Measurements from ENCODE around the gene DEF6.

The DEF6 gene

DNA sequence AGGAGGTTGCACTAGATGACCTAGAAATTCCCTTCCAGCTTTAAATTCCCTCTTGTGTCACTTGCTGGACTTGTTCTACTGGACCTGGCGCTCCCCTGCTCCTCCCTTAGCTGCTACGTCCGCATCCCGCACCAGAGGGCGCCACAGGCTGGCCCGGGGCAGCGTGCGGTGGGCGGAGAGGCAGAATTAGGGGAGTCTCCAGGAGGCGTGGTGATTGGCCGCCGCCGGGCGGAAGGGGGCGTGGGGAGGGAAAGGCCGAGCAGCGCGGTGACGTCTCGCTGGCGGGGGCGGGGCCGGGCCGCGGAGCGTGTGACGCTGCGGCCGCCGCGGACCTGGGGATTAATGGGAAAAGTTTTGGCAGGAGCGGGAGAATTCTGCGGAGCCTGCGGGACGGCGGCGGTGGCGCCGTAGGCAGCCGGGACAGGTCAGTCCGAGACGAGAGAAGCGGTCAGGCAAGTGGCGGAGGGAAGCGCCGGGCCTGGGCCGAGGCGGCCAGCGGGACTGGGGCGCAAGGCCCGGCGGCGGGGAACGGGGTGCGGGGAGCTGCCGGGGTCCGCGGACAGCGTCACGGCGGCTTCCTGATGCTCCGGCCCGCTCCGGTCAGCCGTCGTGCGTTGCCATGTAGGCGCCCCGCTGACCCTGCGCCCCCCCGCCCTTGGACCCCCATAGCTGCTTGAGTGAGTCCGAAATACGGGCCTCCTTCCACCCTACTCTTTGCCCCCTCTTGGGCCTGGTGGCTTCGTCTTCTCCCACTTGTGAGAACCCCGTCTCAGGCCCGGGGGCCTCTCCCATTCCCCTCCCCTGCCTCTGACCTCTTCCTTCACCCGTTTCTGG is 44.9 kb downstream of the DEF6 start, which contains the start of gene PPARD:
PPARD (plus strand) TSS at position 301 of the 834 bp plus-strand sequence. CDS start 68,530 bp downstream, outside the sequence.
- DNase-seq (ENCODE audit: low read depth in 4 of 4, low spot score in 1 of 4) = peak; percentile 96 to 98 (median 96)

DNA sequence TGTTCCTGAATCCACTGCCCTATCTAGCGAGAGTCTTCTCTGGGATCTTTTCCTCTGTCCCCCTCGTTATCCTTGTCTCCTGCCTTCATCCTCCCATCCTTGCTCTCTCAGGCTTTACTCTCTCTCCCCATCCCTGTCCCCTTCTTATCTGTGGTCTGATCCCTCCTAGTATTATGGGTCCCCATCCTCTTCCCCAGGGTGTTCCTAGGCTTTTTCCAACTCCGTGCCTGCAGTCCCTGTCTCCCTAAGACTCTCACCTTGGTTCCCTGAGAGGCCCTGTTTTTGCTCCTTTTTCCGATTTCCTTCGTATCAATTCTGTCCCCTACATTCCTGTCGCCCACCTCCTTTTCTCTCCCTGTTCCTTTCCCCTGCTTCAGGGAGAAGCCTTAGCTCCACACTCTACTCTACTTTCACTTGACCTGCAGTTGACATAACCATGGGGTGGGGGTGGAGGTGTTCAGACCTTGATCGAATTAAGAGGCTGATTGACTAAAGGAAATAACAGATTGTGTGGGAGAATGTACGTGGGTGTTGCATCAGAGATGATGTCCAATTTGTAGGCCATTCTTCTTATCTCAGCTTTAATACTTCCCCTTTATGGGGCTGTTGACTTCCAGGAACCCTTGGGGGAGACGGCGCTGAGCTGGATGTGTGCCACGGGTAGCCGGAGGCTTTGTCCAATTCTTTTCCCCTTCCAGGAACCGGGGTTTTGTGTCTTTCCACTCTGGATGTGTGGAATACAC is 45.6 kb downstream of the DEF6 start:
- no peak for DNase-seq (ENCODE audit: low read depth in 4 of 4, low spot score in 1 of 4)

DNA sequence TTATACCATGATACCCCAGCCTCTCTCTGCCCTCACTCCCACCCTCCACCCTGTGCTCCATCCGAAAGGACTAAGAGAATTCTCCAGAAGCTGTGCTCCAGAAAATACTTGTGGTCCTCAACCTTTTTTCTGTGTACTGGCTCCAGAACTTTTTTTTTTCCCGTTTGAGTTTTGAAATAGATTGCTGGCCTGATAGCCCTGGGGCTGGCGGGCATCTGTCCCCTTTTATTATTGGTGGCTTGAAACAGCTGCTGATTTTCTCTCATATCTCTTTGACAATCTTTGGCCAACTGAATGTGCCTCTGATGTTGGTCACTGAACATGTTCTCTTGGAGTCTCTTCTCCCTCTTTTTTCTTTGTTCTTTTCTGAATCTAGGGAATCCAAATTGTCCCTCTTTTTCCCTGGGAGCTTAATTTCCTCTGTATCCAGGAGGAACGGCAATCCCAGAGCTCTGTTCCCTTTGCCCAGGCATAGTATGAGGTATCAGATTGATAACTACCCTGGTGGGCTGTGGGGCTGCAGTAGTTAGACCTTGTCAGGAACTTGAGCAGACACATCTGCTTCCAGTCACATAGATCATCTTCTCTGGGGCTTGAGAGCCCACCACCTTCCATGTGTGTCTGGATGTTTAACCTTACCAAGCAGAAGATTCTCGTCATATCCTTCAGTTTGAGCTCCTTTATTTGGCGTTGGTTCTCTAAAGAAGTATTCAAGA is 46.4 kb downstream of the DEF6 start:
- DNase-seq (ENCODE audit: low read depth in 4 of 4, low spot score in 1 of 4) = no peak

DNA sequence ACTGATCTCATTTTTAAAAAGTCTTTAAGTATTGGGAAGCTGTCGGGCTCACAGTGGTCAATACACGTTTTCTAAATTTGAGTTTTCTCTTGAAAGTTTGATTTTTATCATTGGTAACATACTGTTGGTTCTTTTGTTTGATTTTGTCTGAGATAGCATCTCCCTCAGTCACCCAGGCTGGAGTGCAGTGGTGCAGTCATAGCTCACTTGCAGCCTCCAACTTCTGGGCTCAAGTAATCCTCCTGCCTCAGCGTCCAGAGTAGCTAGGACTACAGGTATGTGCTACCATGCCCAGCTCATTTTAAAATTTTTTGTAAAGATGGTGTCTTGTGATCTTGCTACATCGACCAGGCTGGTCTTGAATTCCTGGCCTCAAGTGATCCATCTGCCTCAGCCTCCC is 53.8 kb downstream of the DEF6 start:
- no peak for DNase-seq (ENCODE audit: low read depth in 4 of 4, low spot score in 1 of 4)

DNA sequence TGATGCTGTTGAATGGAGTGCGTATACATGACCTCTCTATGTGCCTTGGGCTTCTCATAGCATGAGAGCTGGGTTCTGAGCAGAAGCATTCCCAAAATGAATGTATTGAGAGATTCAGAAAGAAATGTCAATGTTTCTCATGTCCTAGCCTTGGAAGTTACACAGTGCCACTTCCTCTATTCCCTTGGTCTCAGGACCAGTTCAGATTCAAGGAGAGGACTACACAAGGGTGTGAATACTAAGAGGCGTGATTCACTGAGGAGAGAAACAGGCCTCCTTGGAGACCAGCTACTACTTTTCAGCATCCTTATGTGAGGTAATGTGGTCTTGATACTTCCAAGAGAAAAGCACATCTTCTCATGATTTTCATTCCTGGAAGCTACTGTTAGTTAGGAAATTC is 55.1 kb downstream of the DEF6 start:
- DNase-seq (ENCODE audit: low read depth in 4 of 4, low spot score in 1 of 4) = no peak

DNA sequence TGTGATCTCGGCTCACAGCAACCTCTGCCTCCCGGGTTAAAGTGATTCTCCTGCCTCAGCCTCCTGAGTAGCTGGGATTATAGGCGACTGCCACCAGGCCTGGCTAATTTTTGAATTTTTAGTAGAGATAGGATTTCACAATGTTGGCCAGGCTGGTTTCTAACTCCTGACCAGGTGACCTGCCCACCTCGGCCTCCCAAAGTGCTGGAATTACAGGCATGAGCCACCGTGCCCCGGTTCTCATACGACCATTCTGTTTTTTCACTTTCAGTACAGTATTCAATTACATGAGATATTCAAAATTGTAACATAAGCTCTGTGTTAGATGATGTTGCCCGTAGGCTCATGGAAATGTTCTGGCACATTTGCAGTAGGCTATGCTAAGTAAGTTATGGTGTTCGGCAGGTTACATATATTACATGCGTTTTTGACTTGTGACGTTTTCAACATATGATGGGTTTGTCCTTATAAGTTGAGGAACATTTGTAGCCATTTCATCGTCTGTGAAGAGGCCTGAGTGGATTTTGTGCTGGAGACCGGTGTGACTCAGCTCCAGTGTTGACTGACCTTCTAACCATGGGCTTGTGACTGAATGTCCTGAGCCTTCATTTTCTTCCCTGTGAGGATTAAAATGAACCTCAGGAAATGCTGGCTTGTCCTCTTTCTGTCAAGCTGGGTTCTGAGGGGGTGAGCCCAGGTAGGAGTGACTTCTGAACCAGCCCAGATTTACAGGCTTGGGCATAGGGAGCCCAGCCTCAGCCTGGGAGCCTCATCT is 56.9 kb downstream of the DEF6 start:
- DNase-seq (ENCODE audit: low read depth in 4 of 4, low spot score in 1 of 4) = no peak

DNA sequence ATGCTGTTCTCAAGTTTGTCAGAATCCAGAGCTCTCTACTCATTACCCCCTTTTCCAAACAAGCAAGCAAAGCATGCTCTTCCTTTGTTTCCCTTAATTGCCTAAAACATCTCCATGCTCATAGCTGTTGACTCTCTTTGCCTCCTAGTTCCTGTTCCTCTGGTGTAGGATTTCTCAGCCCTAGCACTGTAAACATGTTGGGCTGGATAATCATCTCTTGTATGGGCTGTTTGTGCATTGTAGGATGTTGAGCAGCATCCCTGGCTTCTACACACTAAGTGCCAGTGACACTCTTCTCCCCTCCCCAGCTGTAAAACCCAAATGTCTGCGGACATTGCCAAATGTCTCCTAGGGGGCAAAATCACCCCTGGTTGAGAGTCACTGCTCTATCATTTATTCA is 58.8 kb downstream of the DEF6 start:
- DNase-seq (ENCODE audit: low read depth in 4 of 4, low spot score in 1 of 4) = no peak

DNA sequence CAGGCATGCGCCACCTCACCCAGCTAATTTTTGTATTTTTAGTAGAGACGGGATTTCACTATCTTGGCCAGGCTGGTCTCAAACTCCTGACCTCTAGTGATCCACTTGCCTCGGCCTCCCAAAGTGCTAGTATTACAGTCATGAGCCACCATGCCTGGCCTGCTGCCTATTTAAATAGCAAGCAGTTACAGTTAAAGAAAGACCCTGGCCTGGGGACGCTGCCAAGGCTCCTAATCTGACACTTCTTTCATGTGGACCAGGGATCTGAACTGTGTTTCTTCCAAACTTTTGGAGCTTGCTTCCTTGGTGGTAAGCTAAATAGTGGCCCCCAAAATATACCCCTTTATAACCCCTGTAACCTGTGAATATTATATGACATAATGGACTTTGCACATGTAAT is 60.1 kb downstream of the DEF6 start:
- no peak for DNase-seq (ENCODE audit: low read depth in 4 of 4, low spot score in 1 of 4)

DNA sequence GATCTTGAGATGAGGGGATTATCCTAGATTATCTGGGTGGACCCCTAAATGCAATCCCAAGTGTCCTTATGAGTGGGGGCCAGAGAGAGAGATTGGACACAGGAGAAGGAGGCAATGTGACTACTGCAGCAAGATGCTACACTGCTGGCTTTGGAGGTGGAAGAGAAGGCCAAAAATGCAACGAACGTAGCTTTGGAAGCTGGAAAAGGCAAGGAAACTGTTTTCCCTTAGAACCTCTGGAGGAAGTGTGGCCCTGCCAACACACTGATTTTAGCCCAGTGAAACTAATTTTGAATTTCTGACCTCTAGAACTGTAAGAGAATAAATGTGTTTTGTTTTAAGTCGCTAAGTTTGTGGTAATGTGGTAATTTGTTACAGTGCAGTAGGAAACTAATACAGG is 60.5 kb downstream of the DEF6 start:
- DNase-seq (ENCODE audit: low read depth in 4 of 4, low spot score in 1 of 4) = no peak

DNA sequence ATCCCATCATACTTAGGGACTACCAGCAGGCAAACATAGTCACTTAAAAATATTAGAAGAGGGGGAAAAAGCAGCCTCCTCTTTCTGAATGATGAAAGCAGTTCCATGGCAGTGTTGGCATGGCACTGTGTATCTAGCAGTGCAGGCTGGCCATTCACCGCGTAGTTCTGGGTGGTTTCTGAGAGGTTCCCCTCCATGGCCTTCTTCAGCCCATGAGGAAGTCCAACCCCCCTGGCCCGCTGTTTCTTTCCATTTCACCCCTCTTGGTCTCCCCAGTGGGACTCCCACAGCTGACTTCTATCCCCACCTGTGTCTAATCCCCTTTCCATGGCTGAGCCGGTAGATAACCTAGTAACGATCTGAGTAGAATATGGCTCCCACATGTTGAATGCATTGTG is 61.7 kb downstream of the DEF6 start:
- DNase-seq (ENCODE audit: low read depth in 4 of 4, low spot score in 1 of 4) = no peak

DNA sequence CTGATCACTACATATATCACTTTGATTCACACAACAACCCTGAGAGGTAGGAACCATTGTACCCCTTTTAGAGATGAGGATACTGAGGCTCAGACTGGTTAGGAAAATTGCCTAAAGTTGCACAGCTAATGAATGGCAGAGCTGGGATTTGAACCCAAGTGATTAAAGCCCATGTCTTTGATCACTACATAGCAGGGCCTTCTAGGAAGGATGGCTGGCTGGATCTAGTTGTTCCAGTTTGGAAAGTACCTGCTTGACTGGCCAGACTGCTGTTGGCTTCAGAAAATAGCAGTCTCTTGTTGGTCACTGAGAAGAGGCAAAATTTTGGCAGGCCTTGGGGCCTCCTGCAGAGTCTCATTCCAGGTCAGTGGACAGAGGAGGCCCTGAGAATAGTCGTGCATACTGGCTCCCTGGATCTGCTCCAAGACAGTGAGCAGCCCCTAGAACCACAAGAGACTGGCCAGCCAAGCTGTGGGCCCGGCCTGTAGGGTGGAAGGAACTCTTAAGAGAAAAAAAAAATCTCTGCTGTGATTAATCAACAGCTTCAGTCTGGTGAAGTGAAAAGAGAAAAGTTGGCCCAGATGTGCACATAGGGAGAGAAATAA is 62.2 kb downstream of the DEF6 start:
- no peak for DNase-seq (ENCODE audit: low read depth in 4 of 4, low spot score in 1 of 4)

DNA sequence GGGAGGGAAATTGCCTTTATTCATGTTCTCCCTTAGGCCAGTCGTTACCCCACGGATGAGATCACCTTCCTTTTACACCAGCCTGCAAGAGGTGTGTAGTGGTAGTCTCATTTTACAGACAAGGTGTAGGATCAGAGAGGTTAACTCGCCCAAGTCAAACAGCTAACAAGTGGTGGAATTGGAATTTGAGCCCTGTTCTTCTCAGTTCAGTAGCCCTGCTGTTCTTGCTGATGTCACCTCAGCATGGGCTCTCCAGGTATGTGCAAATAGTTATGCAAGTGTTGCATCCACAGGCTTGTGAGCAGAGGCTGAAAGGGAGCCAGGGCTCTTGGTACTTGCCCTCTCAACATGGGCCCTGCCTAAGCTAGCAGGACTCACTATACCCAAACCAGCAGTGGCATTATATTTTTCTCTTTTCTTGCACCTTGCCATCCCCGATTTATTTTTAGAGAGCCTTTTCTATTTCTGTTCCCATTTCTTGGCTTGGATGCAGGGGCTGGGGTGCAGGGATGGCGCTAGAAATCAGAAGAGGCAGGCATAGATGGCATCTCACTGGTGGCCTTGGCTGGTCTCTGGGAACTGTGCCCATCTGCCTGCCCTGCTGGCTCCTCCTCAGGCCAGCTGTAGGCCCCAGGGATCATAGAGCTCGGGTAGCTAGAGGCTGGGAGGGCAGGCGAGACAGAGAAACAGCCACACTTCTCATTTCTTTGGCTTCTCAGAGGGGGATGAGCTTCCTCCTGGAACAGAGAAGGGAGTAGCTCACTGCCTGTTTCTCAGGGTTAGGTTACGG is 62.9 kb downstream of the DEF6 start:
- DNase-seq (ENCODE audit: low read depth in 4 of 4, low spot score in 1 of 4) = no peak

DNA sequence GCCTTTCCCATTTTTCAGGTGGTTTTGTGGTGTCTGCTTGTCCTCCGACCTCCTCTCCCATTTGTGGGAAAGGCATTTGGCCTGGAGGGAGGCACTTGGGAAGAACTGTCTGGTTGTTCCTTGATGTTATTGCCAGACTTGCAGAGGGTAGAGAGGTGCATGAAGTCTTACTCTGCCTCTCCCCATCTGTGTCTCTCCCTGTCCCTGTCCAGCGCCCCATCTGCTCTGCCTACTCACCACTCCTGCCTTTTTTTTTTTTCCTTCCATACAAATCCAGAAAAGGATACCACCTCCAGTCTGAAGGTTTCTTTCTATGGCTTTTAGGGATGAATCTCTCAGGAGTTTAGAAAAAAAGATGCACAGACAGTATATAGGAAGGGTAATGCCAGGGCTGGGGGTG is 64.6 kb downstream of the DEF6 start:
- DNase-seq (ENCODE audit: low read depth in 4 of 4, low spot score in 1 of 4) = no peak

DNA sequence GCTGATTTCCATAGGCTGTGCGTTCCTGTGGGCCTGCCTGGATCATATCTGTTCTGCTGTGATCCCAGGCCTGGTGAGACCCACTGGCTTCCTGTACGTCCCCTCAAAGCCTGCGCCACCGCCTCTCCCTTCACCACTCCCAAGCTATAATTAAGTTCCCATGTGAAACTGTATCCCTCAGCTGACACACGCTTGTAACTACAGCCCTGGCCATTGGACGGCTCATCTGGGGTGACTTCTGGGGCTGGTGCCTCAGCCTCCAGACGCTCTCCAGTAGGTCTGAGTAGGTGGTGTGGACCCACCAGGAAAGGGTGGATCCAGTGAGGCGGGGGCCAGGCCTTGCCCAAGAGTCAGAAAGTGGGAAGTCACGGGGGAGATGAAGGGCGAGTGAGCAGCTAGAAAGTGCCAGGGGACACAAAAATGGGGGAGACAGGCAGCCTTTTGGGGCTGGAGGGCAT is 65.7 kb downstream of the DEF6 start:
- no peak for DNase-seq (ENCODE audit: low read depth in 4 of 4, low spot score in 1 of 4)

DNA sequence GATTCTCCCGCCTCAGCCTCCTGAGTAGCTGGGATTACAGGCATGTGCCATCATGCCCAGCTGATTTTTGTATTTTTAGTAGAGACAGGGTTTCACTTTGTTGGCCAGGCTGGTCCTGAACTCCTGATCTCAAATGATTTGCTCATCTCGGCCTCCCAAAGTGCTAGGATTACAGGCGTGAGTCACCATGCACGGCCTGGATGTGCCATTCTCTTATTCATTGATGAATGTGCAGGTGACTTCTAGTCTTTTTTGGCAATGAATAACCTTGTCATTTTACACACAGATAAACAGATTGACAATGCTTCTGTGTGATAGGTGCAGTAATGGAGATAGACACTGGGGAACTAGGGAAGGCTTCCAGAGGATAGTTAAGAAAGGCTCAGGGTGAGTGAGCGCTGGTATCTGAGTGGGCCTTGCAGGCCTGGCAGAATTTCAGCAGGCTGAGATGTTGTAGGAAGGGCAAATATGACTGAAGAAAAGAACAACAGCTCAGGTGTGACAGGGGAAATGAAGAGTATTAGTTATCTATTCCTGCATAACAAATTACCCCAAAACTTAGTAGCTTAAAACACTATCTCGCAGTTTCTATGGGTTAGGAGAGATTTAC is 68.1 kb downstream of the DEF6 start:
- DNase-seq (ENCODE audit: low read depth in 4 of 4, low spot score in 1 of 4) = no peak

DNA sequence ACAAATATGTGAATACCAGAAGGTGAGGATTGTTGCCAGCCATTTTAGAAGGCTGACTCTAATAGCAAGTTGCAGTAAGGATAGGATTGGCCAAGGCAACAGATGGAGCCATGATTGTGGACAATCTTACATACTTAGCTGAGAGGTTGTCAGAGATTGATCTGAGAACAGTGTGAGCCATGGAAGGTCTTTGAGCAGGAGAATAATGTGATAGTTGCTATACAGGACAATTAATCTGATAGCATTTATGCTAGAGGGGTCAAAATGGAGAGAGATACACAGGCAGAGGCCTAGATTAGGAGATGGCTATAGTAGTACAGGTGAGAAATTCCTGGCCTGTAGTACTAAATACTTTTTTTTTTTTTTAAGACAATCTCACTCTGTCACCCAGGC is 68.6 kb downstream of the DEF6 start:
- no peak for DNase-seq (ENCODE audit: low read depth in 4 of 4, low spot score in 1 of 4)

DNA sequence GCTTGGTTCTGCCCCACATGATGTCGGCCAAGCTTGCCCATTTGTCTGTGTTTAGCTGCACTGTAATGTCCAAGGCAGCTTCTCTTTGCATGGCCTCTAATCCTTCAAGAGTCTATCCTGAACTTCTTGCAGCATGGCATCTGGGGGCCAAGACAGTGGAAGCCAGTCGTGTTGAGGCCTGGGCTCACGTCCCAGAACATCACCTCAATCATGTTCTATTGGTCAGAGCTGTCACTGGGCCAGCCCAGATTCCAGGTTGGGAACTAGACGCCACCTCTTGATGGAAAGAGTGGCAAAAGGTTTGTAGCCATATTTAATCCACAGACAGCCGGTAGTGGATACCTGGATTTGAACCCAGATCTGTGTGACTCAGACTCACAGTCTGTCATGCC is 70.0 kb downstream of the DEF6 start:
- no peak for DNase-seq (ENCODE audit: low read depth in 4 of 4, low spot score in 1 of 4)

DNA sequence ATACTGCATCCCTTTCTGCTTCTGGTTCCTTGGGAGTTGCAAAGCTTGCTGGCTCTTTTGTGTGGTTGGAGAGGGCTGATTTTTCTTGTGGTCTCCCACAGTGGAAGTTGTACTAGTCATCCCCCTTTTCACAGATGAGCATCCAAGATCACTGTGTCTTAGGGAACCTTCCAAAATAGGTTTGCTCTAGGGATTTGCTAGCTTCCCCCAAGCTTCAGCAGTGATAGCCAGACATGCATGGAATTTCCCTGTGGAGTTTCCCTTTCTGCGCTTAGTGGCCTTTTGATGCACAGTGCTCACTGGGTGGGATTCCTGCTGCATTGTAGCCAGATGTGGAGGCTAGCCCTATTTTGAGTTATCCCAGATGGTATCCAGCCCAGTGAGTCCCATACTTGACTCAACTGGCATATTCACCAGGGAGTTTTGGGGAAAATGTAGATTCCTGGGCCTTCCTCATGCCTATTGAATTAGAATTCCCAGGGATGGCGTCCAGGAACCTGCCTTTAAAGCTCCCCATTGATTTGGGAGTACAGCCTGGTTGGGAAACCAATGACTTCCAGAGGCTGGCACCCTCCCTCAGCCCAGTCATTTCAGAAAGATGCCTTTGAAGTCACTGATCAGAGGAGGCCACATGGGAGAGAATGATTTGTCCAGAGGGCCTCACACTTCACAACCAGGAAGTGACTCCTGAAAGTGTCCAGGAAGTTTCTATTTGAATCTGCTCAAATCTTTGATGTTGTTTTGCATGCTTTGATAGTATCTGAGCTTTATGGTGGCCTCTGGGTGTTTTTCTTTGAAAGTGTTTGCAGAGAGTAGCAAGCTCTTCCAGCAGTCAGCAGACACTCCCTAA is 70.6 kb downstream of the DEF6 start:
- DNase-seq (ENCODE audit: low read depth in 4 of 4, low spot score in 1 of 4) = no peak
